IPS-15b (cell line): Measurements from ENCODE around the gene C2orf74.
"Not testable (repeated sequence)": the region's sequence is repeated elsewhere in the genome, so short reads cannot be mapped to it uniquely, and the experiment has no call there.

Experiments
- H3K27me3 ChIP-seq: one replicate; pipeline ENCODE4 v1.6.1; 2013; ENCODE audit warnings: low read length; ENCODE audit not compliant: control insufficient read depth, insufficient read depth
- H3K36me3 ChIP-seq: one replicate; pipeline ENCODE4 v1.6.1; 2013; ENCODE audit warnings: low read length; ENCODE audit not compliant: control insufficient read depth, insufficient read depth
- H3K4me1 ChIP-seq: one replicate; pipeline ENCODE4 v1.6.1; 2013; ENCODE audit warnings: mild to moderate bottlenecking, low read length; ENCODE audit not compliant: control insufficient read depth, insufficient read depth
- H3K4me3 ChIP-seq: one replicate; pipeline ENCODE4 v1.5.1; 2013; ENCODE audit warnings: low read depth, low read length
- H3K9ac ChIP-seq: one replicate; pipeline ENCODE4 v1.6.1; 2013; ENCODE audit warnings: low read depth, mild to moderate bottlenecking, low read length
- H3K9me3 ChIP-seq: one replicate; pipeline ENCODE4 v1.6.1; 2013; ENCODE audit warnings: mild to moderate bottlenecking, low read length; ENCODE audit not compliant: control insufficient read depth, insufficient read depth

The C2orf74 gene

DNA sequence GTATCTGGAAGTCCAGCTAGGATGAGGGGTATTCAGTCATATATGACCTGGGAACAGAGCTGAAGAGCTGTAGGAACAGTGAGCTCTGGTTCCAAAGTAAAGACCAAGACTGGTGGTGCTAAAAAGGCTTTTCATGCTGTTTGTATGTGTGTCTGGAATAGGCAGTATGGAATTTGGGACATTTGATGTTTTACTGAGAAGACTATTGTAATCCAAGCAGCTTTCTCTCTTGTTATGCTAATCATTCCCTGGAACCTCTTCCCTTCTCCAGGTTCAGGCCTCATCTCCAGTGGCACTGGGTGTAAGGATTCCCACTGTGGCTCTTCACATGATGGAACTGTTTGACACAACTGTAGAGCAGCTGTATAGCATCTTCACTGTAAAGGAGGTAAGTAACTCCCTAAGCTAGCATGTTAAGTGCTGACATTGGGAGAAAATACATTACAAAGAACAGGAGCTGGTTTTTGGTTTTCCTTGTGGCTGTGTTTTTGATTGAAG lies 23.3 kb downstream of the C2orf74 start:
- H3K4me3 ChIP-seq, result no peak overlapping the region
- peaks cover 7% of the 10 kb centered on the region for H3K4me1 ChIP-seq
- peaks cover 20% of the 10 kb centered on the region for H3K36me3 ChIP-seq

GRCh38 chr2:61187085-61187484 lies 25.1 kb downstream of the C2orf74 start:
- Histone ChIP-seq H3K36me3 (peaks cover 13% of the 10 kb centered on the region), H3K27me3 (no peaks in the 10 kb centered on the region), H3K4me1 (peaks cover 7% of the 10 kb centered on the region), H3K9me3 (no peaks in the 10 kb centered on the region), H3K4me3 (no peak overlapping the region), H3K9ac (no peak overlapping the region)

More for the DNA sequence above, 23.3 kb downstream of the C2orf74 start:
- Histone ChIP-seq H3K9me3 (no peaks in the 10 kb centered on the region), H3K27me3 (no peaks in the 10 kb centered on the region), H3K9ac (no peak overlapping the region)

- H3K9ac ChIP-seq, result no peak overlapping the region
- H3K4me1 ChIP-seq, result no peaks in the 10 kb centered on the region
- no peak overlapping the region for H3K4me3 ChIP-seq
- no peaks in the 10 kb centered on the region for H3K9me3 ChIP-seq
- no peaks in the 10 kb centered on the region for H3K36me3 ChIP-seq
- no peaks in the 10 kb centered on the region for H3K27me3 ChIP-seq
Observed at GRCh38 chr2:61193670-61194561, 31.9 kb downstream of the C2orf74 start.

GRCh38 chr2:61194646-61195045 lies 32.7 kb downstream of the C2orf74 start:
- H3K9me3 ChIP-seq, H3K9ac ChIP-seq, H3K36me3 ChIP-seq: not testable (repeated sequence)

GRCh38 chr2:61196671-61197070 lies 34.7 kb downstream of the C2orf74 start:
- Histone ChIP-seq H3K9ac (no peak overlapping the region), H3K36me3 (peaks cover 2% of the 10 kb centered on the region), H3K4me3 (no peak overlapping the region)

More at GRCh38 chr2:61194646-61195045, 32.7 kb downstream of the C2orf74 start:
- H3K27me3 ChIP-seq, H3K4me3 ChIP-seq, H3K4me1 ChIP-seq: not testable (repeated sequence)

DNA sequence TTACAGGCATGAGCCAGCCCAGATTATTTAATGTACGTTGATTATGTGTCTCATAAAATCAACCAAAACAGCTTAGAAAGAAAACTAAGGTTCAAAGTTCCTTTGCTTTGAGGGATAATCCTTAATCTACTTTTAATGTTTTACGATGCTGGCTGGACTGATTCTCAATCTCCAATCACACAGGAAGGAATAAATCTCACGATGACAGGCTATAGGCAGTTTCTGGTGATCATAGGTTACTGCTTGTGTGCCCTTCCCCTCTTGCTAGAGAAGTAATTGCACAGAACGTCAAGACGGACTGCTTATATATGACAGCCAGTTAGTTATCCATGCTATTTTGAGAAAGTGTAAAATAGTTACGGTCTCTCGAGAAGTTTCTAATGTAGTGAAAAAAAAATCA lies 43.1 kb downstream of the C2orf74 start:
- Histone ChIP-seq H3K9ac (no peak overlapping the region), H3K4me3 (no peak overlapping the region), H3K4me1 (no peaks in the 10 kb centered on the region), H3K36me3 (peaks cover 5% of the 10 kb centered on the region), H3K27me3 (no peaks in the 10 kb centered on the region), H3K9me3 (no peaks in the 10 kb centered on the region)

More at GRCh38 chr2:61196671-61197070, 34.7 kb downstream of the C2orf74 start:
- Histone ChIP-seq H3K9me3 (no peaks in the 10 kb centered on the region), H3K4me1 (no peaks in the 10 kb centered on the region), H3K27me3 (no peaks in the 10 kb centered on the region)

DNA sequence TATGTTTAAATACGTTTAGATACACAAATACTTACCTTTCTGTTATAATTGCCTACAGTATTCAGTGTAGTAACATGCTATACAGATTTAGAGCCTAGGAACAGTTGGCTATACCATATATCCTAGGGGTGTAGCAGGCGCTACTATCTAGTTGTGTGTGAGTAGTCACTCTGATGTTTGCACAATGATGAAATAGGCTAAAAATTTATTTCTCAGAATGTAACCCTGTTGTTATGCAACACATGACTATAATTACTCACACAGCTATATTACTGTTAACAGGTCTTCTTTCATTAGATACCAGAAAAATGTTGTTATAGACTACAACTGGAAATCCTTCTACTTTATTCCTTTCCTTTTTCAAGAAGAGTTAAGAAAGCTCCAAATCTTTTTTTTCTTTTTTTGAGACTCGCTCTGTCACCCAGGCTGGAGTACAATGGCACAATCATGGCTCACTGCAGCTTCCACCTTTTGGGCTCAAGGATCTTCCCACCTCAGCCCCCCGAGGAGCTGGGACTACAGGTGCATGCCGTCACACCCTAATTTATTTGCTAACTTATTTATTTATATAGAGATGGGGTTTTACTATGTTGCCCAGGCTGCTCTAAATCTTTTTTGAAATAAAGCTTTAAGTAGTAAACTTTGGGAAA lies 48.5 kb downstream of the C2orf74 start:
- H3K9ac ChIP-seq, result no peak overlapping the region
- H3K27me3 ChIP-seq, result no peaks in the 10 kb centered on the region
- H3K36me3 ChIP-seq, result no peaks in the 10 kb centered on the region
- no peaks in the 10 kb centered on the region for H3K4me1 ChIP-seq
- no peak overlapping the region for H3K4me3 ChIP-seq
- H3K9me3 ChIP-seq, result no peaks in the 10 kb centered on the region

- H3K4me3 ChIP-seq, result no peak overlapping the region
- H3K9me3 ChIP-seq, result no peaks in the 10 kb centered on the region
- H3K36me3 ChIP-seq, result no peaks in the 10 kb centered on the region
- H3K27me3 ChIP-seq, result no peaks in the 10 kb centered on the region
- no peak overlapping the region for H3K9ac ChIP-seq
- H3K4me1 ChIP-seq, result no peaks in the 10 kb centered on the region
Observed at GRCh38 chr2:61214171-61214570, 52.2 kb downstream of the C2orf74 start.
